Ishikawa (cell line): ENCODE results near the gene PRPH2.

ENCODE experiments used
- CEBPB ChIP-seq: IDR thresholded peaks from 2 replicates; pipeline ENCODE4 v1.6.1; 2012
- CREB1 ChIP-seq: IDR thresholded peaks from 2 replicates; pipeline ENCODE4 v1.6.1; 2012; ENCODE audit warnings: low read depth
- EP300 ChIP-seq: IDR thresholded peaks from 2 replicates; pipeline ENCODE4 v1.6.1; 2012; ENCODE audit warnings: borderline replicate concordance
- FOXM1 ChIP-seq: IDR thresholded peaks from 2 replicates; pipeline ENCODE4 v1.6.1; 2012; ENCODE audit warnings: low read depth, borderline replicate concordance
- NFIC ChIP-seq: IDR thresholded peaks from 2 replicates; pipeline ENCODE4 v1.6.1; 2012
- RAD21 ChIP-seq: IDR thresholded peaks from 2 replicates; pipeline ENCODE4 v1.6.1; 2012; ENCODE audit warnings: low read depth
- TAF1 ChIP-seq: IDR thresholded peaks from 2 replicates; pipeline ENCODE4 v1.6.1; 2012; ENCODE audit warnings: low read depth, mild to moderate bottlenecking
- TEAD4 ChIP-seq: IDR thresholded peaks from 2 replicates; pipeline ENCODE4 v1.6.1; 2012
- YY1 ChIP-seq: IDR thresholded peaks from 2 replicates; pipeline ENCODE4 v1.6.1; 2012; ENCODE audit warnings: low read depth
- ZBTB7A ChIP-seq: IDR thresholded peaks from 2 replicates; pipeline ENCODE4 v1.6.1; 2012; ENCODE audit warnings: low read depth
- TF ChIP-seq, protein P1 (sequence below): IDR thresholded peaks from 2 replicates; pipeline ENCODE4 v1.6.1; 2012
- TF ChIP-seq, protein P2 (sequence below): IDR thresholded peaks from 2 replicates; pipeline ENCODE4 v1.6.1; 2012; ENCODE audit warnings: low read depth, mild to moderate bottlenecking
- TF ChIP-seq, protein P3 (sequence below): IDR thresholded peaks from 2 replicates; pipeline ENCODE4 v1.6.1; 2012

DNA sequence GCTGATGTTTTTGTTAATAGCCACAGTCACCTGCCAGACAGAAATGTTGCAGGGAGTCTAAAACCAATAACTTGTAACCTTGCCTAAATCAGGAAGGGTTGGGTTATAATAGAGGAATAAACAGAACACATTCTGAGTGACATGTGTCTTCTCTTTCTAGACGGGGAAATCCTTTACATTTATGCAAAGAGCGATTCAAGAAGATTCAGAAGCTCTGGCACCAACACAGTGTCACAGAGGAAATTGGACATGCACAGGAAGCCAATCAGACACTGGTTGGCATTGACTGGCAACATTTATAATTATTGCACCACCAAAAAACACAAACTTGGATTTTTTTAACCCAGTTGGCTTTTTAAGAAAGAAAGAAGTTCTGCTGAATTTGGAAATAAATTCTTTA is 31.5 kb downstream of the PRPH2 start:
- TF ChIP-seq FOXM1 = no peak
- TF ChIP-seq RAD21 = no peak
- TF ChIP-seq, protein P1, sequence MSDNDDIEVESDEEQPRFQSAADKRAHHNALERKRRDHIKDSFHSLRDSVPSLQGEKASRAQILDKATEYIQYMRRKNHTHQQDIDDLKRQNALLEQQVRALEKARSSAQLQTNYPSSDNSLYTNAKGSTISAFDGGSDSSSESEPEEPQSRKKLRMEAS = no peak
- TF ChIP-seq EP300 = no peak
- TF ChIP-seq TAF1 = no peak
- no peak for TF ChIP-seq CREB1
- TF ChIP-seq YY1 = no peak
- no peak for TF ChIP-seq CEBPB
- TF ChIP-seq, protein P2, sequence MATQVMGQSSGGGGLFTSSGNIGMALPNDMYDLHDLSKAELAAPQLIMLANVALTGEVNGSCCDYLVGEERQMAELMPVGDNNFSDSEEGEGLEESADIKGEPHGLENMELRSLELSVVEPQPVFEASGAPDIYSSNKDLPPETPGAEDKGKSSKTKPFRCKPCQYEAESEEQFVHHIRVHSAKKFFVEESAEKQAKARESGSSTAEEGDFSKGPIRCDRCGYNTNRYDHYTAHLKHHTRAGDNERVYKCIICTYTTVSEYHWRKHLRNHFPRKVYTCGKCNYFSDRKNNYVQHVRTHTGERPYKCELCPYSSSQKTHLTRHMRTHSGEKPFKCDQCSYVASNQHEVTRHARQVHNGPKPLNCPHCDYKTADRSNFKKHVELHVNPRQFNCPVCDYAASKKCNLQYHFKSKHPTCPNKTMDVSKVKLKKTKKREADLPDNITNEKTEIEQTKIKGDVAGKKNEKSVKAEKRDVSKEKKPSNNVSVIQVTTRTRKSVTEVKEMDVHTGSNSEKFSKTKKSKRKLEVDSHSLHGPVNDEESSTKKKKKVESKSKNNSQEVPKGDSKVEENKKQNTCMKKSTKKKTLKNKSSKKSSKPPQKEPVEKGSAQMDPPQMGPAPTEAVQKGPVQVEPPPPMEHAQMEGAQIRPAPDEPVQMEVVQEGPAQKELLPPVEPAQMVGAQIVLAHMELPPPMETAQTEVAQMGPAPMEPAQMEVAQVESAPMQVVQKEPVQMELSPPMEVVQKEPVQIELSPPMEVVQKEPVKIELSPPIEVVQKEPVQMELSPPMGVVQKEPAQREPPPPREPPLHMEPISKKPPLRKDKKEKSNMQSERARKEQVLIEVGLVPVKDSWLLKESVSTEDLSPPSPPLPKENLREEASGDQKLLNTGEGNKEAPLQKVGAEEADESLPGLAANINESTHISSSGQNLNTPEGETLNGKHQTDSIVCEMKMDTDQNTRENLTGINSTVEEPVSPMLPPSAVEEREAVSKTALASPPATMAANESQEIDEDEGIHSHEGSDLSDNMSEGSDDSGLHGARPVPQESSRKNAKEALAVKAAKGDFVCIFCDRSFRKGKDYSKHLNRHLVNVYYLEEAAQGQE = no peak
- TF ChIP-seq, protein P3, sequence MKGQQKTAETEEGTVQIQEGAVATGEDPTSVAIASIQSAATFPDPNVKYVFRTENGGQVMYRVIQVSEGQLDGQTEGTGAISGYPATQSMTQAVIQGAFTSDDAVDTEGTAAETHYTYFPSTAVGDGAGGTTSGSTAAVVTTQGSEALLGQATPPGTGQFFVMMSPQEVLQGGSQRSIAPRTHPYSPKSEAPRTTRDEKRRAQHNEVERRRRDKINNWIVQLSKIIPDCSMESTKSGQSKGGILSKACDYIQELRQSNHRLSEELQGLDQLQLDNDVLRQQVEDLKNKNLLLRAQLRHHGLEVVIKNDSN = no peak
- TF ChIP-seq TEAD4 = no peak
- no peak for TF ChIP-seq NFIC
- TF ChIP-seq ZBTB7A = no peak
